Aorta (tissue), 5 donors: ENCODE data around the gene MIER2. TPM values are rescaled to one million over a fixed set of nuclear protein-coding genes. Genes with fewer than 3 reads are reported as not detected.

Experiments used
- ATAC-seq: fragments of 200-7000 bp; cut with Tn5 transposase; one replicate; pipeline ENCODE4 v1.9.1; 2022; ENCODE audit warnings: moderate library complexity; ENCODE audit not compliant: low FRiP score
- DNase-seq, 2 donors: peaks; one replicate each; pipeline ENCODE4 v3.0.0-alpha.2; 2020
- H3K27ac ChIP-seq, 2 donors: one replicate each; pipeline ENCODE4 v1.5.1; 2013; ENCODE audit warnings: low read length in 2 of 2, mild to moderate bottlenecking in 2 of 2, moderate library complexity in 2 of 2, control low read depth in 1 of 2, inconsistent platforms in 1 of 2, low read depth in 1 of 2
- H3K27me3 ChIP-seq, 2 donors: one replicate each; pipeline ENCODE4 v1.6.1; 2013; ENCODE audit warnings: control low read depth in 1 of 2, low read length in 1 of 2, mild to moderate bottlenecking in 1 of 2, moderate library complexity in 1 of 2; ENCODE audit not compliant: insufficient read depth in 2 of 2, control insufficient read depth in 1 of 2
- H3K36me3 ChIP-seq, 2 donors: one replicate each; pipeline ENCODE4 v1.6.1; 2013; ENCODE audit warnings: control low read depth in 1 of 2, low read length in 1 of 2, mild to moderate bottlenecking in 1 of 2; ENCODE audit not compliant: insufficient read depth in 2 of 2, control insufficient read depth in 1 of 2
- H3K4me1 ChIP-seq, 2 donors: one replicate each; pipeline ENCODE4 v1.6.1; 2013; ENCODE audit warnings: low read length in 2 of 2, control low read depth in 1 of 2, mild to moderate bottlenecking in 1 of 2, moderate library complexity in 1 of 2; ENCODE audit not compliant: insufficient read depth in 2 of 2, control insufficient read depth in 1 of 2
- H3K4me3 ChIP-seq, 2 donors: one replicate each; pipeline ENCODE4 v1.5.1; 2013; ENCODE audit warnings: low read length in 2 of 2, control low read depth in 1 of 2, mild to moderate bottlenecking in 1 of 2
- H3K9me3 ChIP-seq: one replicate; pipeline ENCODE4 v1.6.1; 2013; ENCODE audit warnings: mild to moderate bottlenecking, low read length; ENCODE audit not compliant: control insufficient read depth
- WGBS, 2 donors: extraction: QIAGEN DNeasy Blood & Tissue Kit; methylation state at CpG; one replicate each; pipeline ENCODE4 v1.1.7; 2013; 5-methylcytosine and 5-hydroxymethylcytosine counted together
- intact Hi-C, 2 donors: fragments of 100-400 bp; cut with DNase I; formaldehyde crosslinking; loops; one replicate each; pipeline versions ENCODE4 v1.14.2 to v1.15.0; 2022
- polyA plus RNA-seq, 2 donors: library from polyadenylated mRNA; stranded (reverse); fragments of 200-250 nt; gene quantifications; one replicate each; pipeline ENCODE4 v1.2.3, GENCODE V29; 2013
- total RNA-seq, 2 donors: library from RNA; stranded (reverse); fragmentation: NEBNext Ultra II Directional; extraction: Animal tissue kit (Norgen Biotek cat#: 25700); gene quantifications; one replicate each; pipeline ENCODE4 v1.2.1, GENCODE V29; 2021
- donor health status: healthy with polysubstance abuse.
- donor health status: Bipolar disorder and iron deficiency.
- donor health status: DM: no; HTN: no; CAD: no.
- donor health status: DM: no; HTN: no; CAD: no.
- donor health status: DM: yes; HTN: yes; CAD: no.

MIER2 gene
- total and polyA plus RNA-seq, 4 donors, result 3.3 to 31.1 (median 17.7) TPM

GRCh38 chr19:281992-282391 is 62.6 kb downstream of the MIER2 start:
- ATAC-seq, result no peak
- DNase-seq, result peak in 1 of 2 donors; percentile 41

GRCh38 chr19:281156-281853 is 63.3 kb downstream of the MIER2 start:
- Histone ChIP-seq H3K27ac (no peak overlapping the region), H3K4me1 (no peaks in the 10 kb centered on the region), H3K36me3 (no peaks in the 10 kb centered on the region), H3K9me3 (no peaks in the 10 kb centered on the region), H3K27me3 (no peaks in the 10 kb centered on the region), H3K4me3 (no peak overlapping the region)
- WGBS, 2 donors, result 76 to 80% methylated on average over 16 of the region's 16 CpGs
- DNase-seq, result peak in 1 of 2 donors; percentile 54
- no peak for ATAC-seq
- intact Hi-C loops, result no loop called here

More at GRCh38 chr19:281992-282391, 62.6 kb downstream of the MIER2 start:
- H3K27me3 ChIP-seq, result no peaks in the 10 kb centered on the region
- H3K4me1 ChIP-seq, result no peaks in the 10 kb centered on the region
- H3K4me3 ChIP-seq, result no peak overlapping the region
- intact Hi-C loops, result no loop called here
- H3K36me3 ChIP-seq, result no peaks in the 10 kb centered on the region
- H3K27ac ChIP-seq, result no peak overlapping the region
- 76 to 78% methylated on average over 6 to 10 of the region's 10 CpGs for WGBS, 2 donors
- H3K9me3 ChIP-seq, result no peaks in the 10 kb centered on the region

GRCh38 chr19:280541-281009 is 64.0 kb downstream of the MIER2 start:
- ATAC-seq (no peak), DNase-seq (peak in 1 of 2 donors; percentile 49)
- Histone ChIP-seq H3K36me3 (no peaks in the 10 kb centered on the region), H3K27ac (no peak overlapping the region), H3K27me3 (no peaks in the 10 kb centered on the region), H3K4me3 (no peak overlapping the region), H3K4me1 (no peaks in the 10 kb centered on the region), H3K9me3 (no peaks in the 10 kb centered on the region)
- 54 to 56% methylated on average over 12 of the region's 12 CpGs for WGBS, 2 donors
- intact Hi-C loops, result no loop called here

GRCh38 chr19:279656-280055 is 64.9 kb downstream of the MIER2 start:
- Histone ChIP-seq H3K4me3 (no peak overlapping the region), H3K4me1 (no peaks in the 10 kb centered on the region), H3K27ac (no peak overlapping the region), H3K27me3 (no peaks in the 10 kb centered on the region), H3K9me3 (no peaks in the 10 kb centered on the region), H3K36me3 (no peaks in the 10 kb centered on the region)
- intact Hi-C loops, result no loop called here
- DNase-seq (no peak), ATAC-seq (no peak)
- 78 to 84% methylated on average over 10 of the region's 10 CpGs for WGBS, 2 donors

- 83% methylated on average over 8 of the region's 8 CpGs for WGBS, 2 donors
- Histone ChIP-seq H3K4me1 (no peaks in the 10 kb centered on the region), H3K27ac (no peak overlapping the region), H3K27me3 (no peaks in the 10 kb centered on the region), H3K9me3 (no peaks in the 10 kb centered on the region), H3K4me3 (no peak overlapping the region), H3K36me3 (no peaks in the 10 kb centered on the region)
- intact Hi-C loops, result no loop called here
- DNase-seq (peak in 1 of 2 donors; percentile 44), ATAC-seq (no peak)
Measured at GRCh38 chr19:279231-279630, 65.4 kb downstream of the MIER2 start.

GRCh38 chr19:277581-278165 is 66.9 kb downstream of the MIER2 start:
- no peaks in the 10 kb centered on the region for H3K36me3 ChIP-seq
- H3K4me3 ChIP-seq, result no peak overlapping the region
- H3K27ac ChIP-seq, result no peak overlapping the region
- H3K4me1 ChIP-seq, result no peaks in the 10 kb centered on the region
- ATAC-seq (no peak), DNase-seq (peak in 1 of 2 donors; percentile 28)
- 33 to 35% methylated on average over 21 of the region's 21 CpGs for WGBS, 2 donors
- intact Hi-C loops, result no loop called here
- no peaks in the 10 kb centered on the region for H3K9me3 ChIP-seq
- no peaks in the 10 kb centered on the region for H3K27me3 ChIP-seq

GRCh38 chr19:277131-277530 is 67.5 kb downstream of the MIER2 start:
- DNase-seq (peak in 1 of 2 donors; percentile 21), ATAC-seq (no peak)
- H3K27ac ChIP-seq, result no peak overlapping the region
- WGBS, 2 donors, result 66 to 74% methylated on average over 7 of the region's 7 CpGs
- H3K36me3 ChIP-seq, result no peaks in the 10 kb centered on the region
- H3K27me3 ChIP-seq, result no peaks in the 10 kb centered on the region
- intact Hi-C loops, result no loop called here
- H3K9me3 ChIP-seq, result no peaks in the 10 kb centered on the region
- H3K4me1 ChIP-seq, result no peaks in the 10 kb centered on the region
- no peak overlapping the region for H3K4me3 ChIP-seq

- H3K27me3 ChIP-seq, result no peaks in the 10 kb centered on the region
- H3K4me1 ChIP-seq, result no peaks in the 10 kb centered on the region
- WGBS, 2 donors, result 82 to 85% methylated on average over 19 of the region's 19 CpGs
- H3K9me3 ChIP-seq, result no peaks in the 10 kb centered on the region
- ATAC-seq (no peak), DNase-seq (peak in 1 of 2 donors; percentile 20)
- H3K27ac ChIP-seq, result no peak overlapping the region
- no peak overlapping the region for H3K4me3 ChIP-seq
- no peaks in the 10 kb centered on the region for H3K36me3 ChIP-seq
- intact Hi-C loops, result no loop called here
Measured at GRCh38 chr19:275958-276646, 68.5 kb downstream of the MIER2 start.
